GM18858 (cell line): ENCODE measurements around the gene CCL13.

Source experiments
- ATAC-seq: cut with Tn5 transposase; IDR thresholded peaks from one replicate; pipeline ENCODE4 v1.9.1; 2021; ENCODE audit not compliant: unreplicated experiment

The CCL13 gene

GRCh38 chr17:34383216-34383615 lies 26.9 kb downstream of the CCL13 start:
- no peak for ATAC-seq

- no peak for ATAC-seq
Measured at GRCh38 chr17:34384271-34384670, 28.0 kb downstream of the CCL13 start.

- ATAC-seq = no peak
Measured at GRCh38 chr17:34384822-34385605, 28.7 kb downstream of the CCL13 start.

- ATAC-seq = no peak
Measured at GRCh38 chr17:34386343-34386696, 30.0 kb downstream of the CCL13 start.

GRCh38 chr17:34386697-34387550 lies 30.6 kb downstream of the CCL13 start:
- ATAC-seq = no peak

- ATAC-seq = no peak
Measured at GRCh38 chr17:34387566-34387965, 31.3 kb downstream of the CCL13 start.

- ATAC-seq = no peak
Measured at GRCh38 chr17:34389126-34389750, 33.0 kb downstream of the CCL13 start.

- no peak for ATAC-seq
Measured at GRCh38 chr17:34390649-34391048, 34.4 kb downstream of the CCL13 start.

- ATAC-seq = no peak
Measured at GRCh38 chr17:34391241-34391640, 35.0 kb downstream of the CCL13 start.

- no peak for ATAC-seq
Measured at GRCh38 chr17:34393401-34393800, 37.1 kb downstream of the CCL13 start.

- no peak for ATAC-seq
Measured at GRCh38 chr17:34397265-34397664, 41.0 kb downstream of the CCL13 start.

GRCh38 chr17:34398990-34399389 lies 42.7 kb downstream of the CCL13 start:
- ATAC-seq = no peak

GRCh38 chr17:34399725-34400124 lies 43.4 kb downstream of the CCL13 start:
- no peak for ATAC-seq

- ATAC-seq = no peak
Measured at GRCh38 chr17:34400301-34400931, 44.1 kb downstream of the CCL13 start.

GRCh38 chr17:34401165-34401564 lies 44.9 kb downstream of the CCL13 start:
- no peak for ATAC-seq

GRCh38 chr17:34403006-34403405 lies 46.7 kb downstream of the CCL13 start:
- ATAC-seq = no peak

GRCh38 chr17:34406226-34406625 lies 49.9 kb downstream of the CCL13 start:
- ATAC-seq = no peak
